Activated CD8-positive, alpha-beta memory T cell treated with anti-CD3 and anti-CD28 coated beads, Interleukin-2, amount 50 U/mL, for 1 hour (primary cell): ENCODE results near the gene COQ7.

ENCODE experiments used
- DNase-seq: peaks from one replicate; pipeline ENCODE4 v3.0.0-alpha.2; 2020; ENCODE audit errors: extremely low read depth

COQ7 gene

GRCh38 chr16:19067349-19068236 is at the start of gene COQ7:
Gene COQ7 (plus strand): TSS chr16:19067614. CDS start chr16:19067665, 51 bp downstream.
- DNase-seq: peak; percentile 97

- no peak for DNase-seq
Observed at GRCh38 chr16:19020689-19021088, 46.7 kb upstream of the COQ7 start.

GRCh38 chr16:19021747-19022146 is 45.7 kb upstream of the COQ7 start:
- DNase-seq: no peak

GRCh38 chr16:19027416-19027815 is 40.0 kb upstream of the COQ7 start:
- DNase-seq: no peak

GRCh38 chr16:19029980-19030379 is 37.4 kb upstream of the COQ7 start:
- DNase-seq: no peak

- no peak for DNase-seq
Observed at GRCh38 chr16:19031738-19032137, 35.7 kb upstream of the COQ7 start.

- no peak for DNase-seq
Observed at GRCh38 chr16:19033761-19034160, 33.7 kb upstream of the COQ7 start.

GRCh38 chr16:19040400-19040799 is 27.0 kb upstream of the COQ7 start:
- no peak for DNase-seq

GRCh38 chr16:19044769-19045168 is 22.6 kb upstream of the COQ7 start:
- no peak for DNase-seq

GRCh38 chr16:19046062-19046461 is 21.4 kb upstream of the COQ7 start:
- DNase-seq: no peak

GRCh38 chr16:19062706-19063105 is 4.7 kb upstream of the COQ7 start:
- no peak for DNase-seq

- no peak for DNase-seq
Observed at GRCh38 chr16:19066988-19067348, 446 bp upstream of the COQ7 start.

GRCh38 chr16:19068237-19068815 is 912 bp downstream of the COQ7 start:
- no peak for DNase-seq

- no peak for DNase-seq
Observed at GRCh38 chr16:19071811-19072777, 4.7 kb downstream of the COQ7 start.

GRCh38 chr16:19073344-19073743 is 5.9 kb downstream of the COQ7 start:
- no peak for DNase-seq

GRCh38 chr16:19073863-19074262 is 6.4 kb downstream of the COQ7 start:
- no peak for DNase-seq

- no peak for DNase-seq
Observed at GRCh38 chr16:19075511-19075910, 8.1 kb downstream of the COQ7 start.

GRCh38 chr16:19077879-19078278 is 10.5 kb downstream of the COQ7 start:
- no peak for DNase-seq

GRCh38 chr16:19083670-19084069 is 16.3 kb downstream of the COQ7 start:
- no peak for DNase-seq

GRCh38 chr16:19084139-19084538 is 16.7 kb downstream of the COQ7 start:
- no peak for DNase-seq

- no peak for DNase-seq
Observed at GRCh38 chr16:19084879-19085278, 17.5 kb downstream of the COQ7 start.

- DNase-seq: no peak
Observed at GRCh38 chr16:19085679-19086200, 18.3 kb downstream of the COQ7 start.
